Measurements from ENCODE around the gene FAM240B. TPM values are rescaled to one million over a fixed set of nuclear protein-coding genes. Genes with fewer than 3 reads are reported as not detected.

The FAM240B gene
- total and polyA plus RNA-seq, 10 donors: not detected

DNA sequence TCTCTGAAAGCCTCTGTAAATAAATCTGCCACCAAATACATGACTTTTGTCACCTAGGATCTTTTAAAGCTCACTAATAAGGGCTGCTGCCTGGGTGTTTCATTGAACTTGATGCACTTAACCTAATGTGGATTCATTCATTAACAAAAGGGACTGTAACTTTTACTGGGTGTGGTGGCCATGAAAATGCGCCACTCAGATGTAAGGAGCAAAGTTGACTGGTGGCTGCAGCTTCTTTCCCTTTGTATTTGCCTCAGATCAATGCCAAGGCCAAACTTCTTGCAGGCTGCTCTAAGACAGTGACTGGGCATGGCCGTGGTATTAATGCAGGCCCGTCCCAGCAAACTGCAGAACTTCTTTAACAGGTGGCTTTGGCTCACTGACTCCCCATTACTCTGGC is 22.9 kb downstream of the FAM240B start:
- Histone ChIP-seq H3K9me3 (no peaks in the 10 kb centered on the region), H3K27ac (no peak overlapping the region), H3K27me3 (replicated peaks in 1 of 7) (no peaks in the 10 kb centered on the region), H3K4me1 (no peaks in the 10 kb centered on the region), H3K36me3 (no peaks in the 10 kb centered on the region), H3K4me3 (no peak overlapping the region)
- DNase-seq: no peak
- TF ChIP-seq, protein P1, sequence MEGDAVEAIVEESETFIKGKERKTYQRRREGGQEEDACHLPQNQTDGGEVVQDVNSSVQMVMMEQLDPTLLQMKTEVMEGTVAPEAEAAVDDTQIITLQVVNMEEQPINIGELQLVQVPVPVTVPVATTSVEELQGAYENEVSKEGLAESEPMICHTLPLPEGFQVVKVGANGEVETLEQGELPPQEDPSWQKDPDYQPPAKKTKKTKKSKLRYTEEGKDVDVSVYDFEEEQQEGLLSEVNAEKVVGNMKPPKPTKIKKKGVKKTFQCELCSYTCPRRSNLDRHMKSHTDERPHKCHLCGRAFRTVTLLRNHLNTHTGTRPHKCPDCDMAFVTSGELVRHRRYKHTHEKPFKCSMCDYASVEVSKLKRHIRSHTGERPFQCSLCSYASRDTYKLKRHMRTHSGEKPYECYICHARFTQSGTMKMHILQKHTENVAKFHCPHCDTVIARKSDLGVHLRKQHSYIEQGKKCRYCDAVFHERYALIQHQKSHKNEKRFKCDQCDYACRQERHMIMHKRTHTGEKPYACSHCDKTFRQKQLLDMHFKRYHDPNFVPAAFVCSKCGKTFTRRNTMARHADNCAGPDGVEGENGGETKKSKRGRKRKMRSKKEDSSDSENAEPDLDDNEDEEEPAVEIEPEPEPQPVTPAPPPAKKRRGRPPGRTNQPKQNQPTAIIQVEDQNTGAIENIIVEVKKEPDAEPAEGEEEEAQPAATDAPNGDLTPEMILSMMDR (IDR thresholded peaks at IDR 0.05 in 8 of 11, conservative IDR thresholded peaks at IDR 0.05 in 3 of 11): no peak
- no peak for TF ChIP-seq POLR2AphosphoS5 (IDR thresholded peaks at IDR 0.05)
- no peak for TF ChIP-seq POLR2A (IDR thresholded peaks at IDR 0.05)
- intact Hi-C loops (cut with DNase I; ENCODE audit: low total_unique reads): no loop called here
- WGBS, 5 donors: 73 to 92% (median 85%) methylated on average over 3 of the region's 3 CpGs

- no peak overlapping the region for H3K4me3 ChIP-seq
- no peaks in the 10 kb centered on the region for H3K4me1 ChIP-seq
- no peaks in the 10 kb centered on the region for H3K27me3 ChIP-seq (replicated peaks in 1 of 7)
- no peaks in the 10 kb centered on the region for H3K9me3 ChIP-seq
- H3K36me3 ChIP-seq: no peaks in the 10 kb centered on the region
- 75 to 82% (median 78%) methylated on average over 10 of the region's 10 CpGs for WGBS, 5 donors
- intact Hi-C loops (cut with DNase I; ENCODE audit: low total_unique reads): loop anchor here (5.0 kb wide), 1 partner anchor 53 kb away; no protein-coding TSS in a partner anchor
- TF ChIP-seq POLR2AphosphoS5 (IDR thresholded peaks at IDR 0.05): no peak
- no peak for DNase-seq
- H3K27ac ChIP-seq: no peak overlapping the region
Observed at GRCh38 chr9:38694676-38695075, 25.3 kb downstream of the FAM240B start.

- 71 to 88% (median 83%) methylated on average over 4 of the region's 4 CpGs for WGBS, 5 donors
- intact Hi-C loops (cut with DNase I; ENCODE audit: low total_unique reads): loop anchor here (5.0 kb wide), 1 partner anchor 55 kb away; no protein-coding TSS in a partner anchor
- peaks cover 0 to under 1% (median 0%) of the 10 kb centered on the region in 6 donors for H3K4me1 ChIP-seq
Observed at GRCh38 chr9:38692707-38693106, 27.2 kb downstream of the FAM240B start.

GRCh38 chr9:38690574-38690973 is 29.4 kb downstream of the FAM240B start:
- intact Hi-C loops (cut with DNase I; ENCODE audit: low total_unique reads): loop anchor here (5.0 kb wide), 1 partner anchor 57 kb away; no protein-coding TSS in a partner anchor
- no peaks in the 10 kb centered on the region for H3K36me3 ChIP-seq
- H3K4me1 ChIP-seq: peaks cover 0 to 10% (median 2%) of the 10 kb centered on the region in 6 donors
- no peaks in the 10 kb centered on the region for H3K9me3 ChIP-seq
- 42 to 58% (median 48%) methylated on average over 3 of the region's 3 CpGs for WGBS, 5 donors
- H3K4me3 ChIP-seq: no peak overlapping the region
- H3K27me3 ChIP-seq (replicated peaks in 1 of 7): peaks cover 0 to 21% (median 0%) of the 10 kb centered on the region in 7 donors
- TF ChIP-seq POLR2A (IDR thresholded peaks at IDR 0.05) (no peak), POLR2AphosphoS5 (IDR thresholded peaks at IDR 0.05) (no peak)
- TF ChIP-seq, protein P1 (IDR thresholded peaks at IDR 0.05 in 8 of 11, conservative IDR thresholded peaks at IDR 0.05 in 3 of 11): no peak
- no peak overlapping the region for H3K27ac ChIP-seq
- DNase-seq: no peak

More at GRCh38 chr9:38692707-38693106, 27.2 kb downstream of the FAM240B start:
- no peak overlapping the region for H3K27ac ChIP-seq
- DNase-seq: no peak
- TF ChIP-seq, protein P1 (IDR thresholded peaks at IDR 0.05 in 8 of 11, conservative IDR thresholded peaks at IDR 0.05 in 3 of 11): no peak
- TF ChIP-seq POLR2A (IDR thresholded peaks at IDR 0.05): no peak
- TF ChIP-seq POLR2AphosphoS5 (IDR thresholded peaks at IDR 0.05): no peak
- H3K9me3 ChIP-seq: no peaks in the 10 kb centered on the region
- H3K27me3 ChIP-seq (replicated peaks in 1 of 7): peaks cover 0 to 5% (median 0%) of the 10 kb centered on the region in 7 donors
- no peaks in the 10 kb centered on the region for H3K36me3 ChIP-seq
- H3K4me3 ChIP-seq: no peak overlapping the region

Measured in spleen (tissue), 11 donors.